Breast epithelium (tissue), 3 donors: Measurements from ENCODE around the gene HNRNPUL1.

Source experiments
- POLR2A ChIP-seq: fragments of 450-650 bp; IDR thresholded peaks from one replicate; pipeline ENCODE4 v1.6.1; 2016; ENCODE audit warnings: antibody characterized with exemption, mild to moderate bottlenecking, moderate library complexity
- POLR2AphosphoS5 ChIP-seq, 3 donors: sonication (generic); formaldehyde crosslinking; IDR thresholded peaks; one replicate each; pipeline ENCODE4 v1.6.1; 2017; ENCODE audit warnings: antibody characterized with exemption in 3 of 3
- TF ChIP-seq, protein P1 (sequence below), 3 donors: fragments of 450-650 bp; IDR thresholded peaks; one replicate each; pipeline ENCODE4 v1.5.1; 2016 to 2017; ENCODE audit warnings: antibody characterized with exemption in 3 of 3, mild to moderate bottlenecking in 3 of 3, moderate library complexity in 3 of 3

DNA sequence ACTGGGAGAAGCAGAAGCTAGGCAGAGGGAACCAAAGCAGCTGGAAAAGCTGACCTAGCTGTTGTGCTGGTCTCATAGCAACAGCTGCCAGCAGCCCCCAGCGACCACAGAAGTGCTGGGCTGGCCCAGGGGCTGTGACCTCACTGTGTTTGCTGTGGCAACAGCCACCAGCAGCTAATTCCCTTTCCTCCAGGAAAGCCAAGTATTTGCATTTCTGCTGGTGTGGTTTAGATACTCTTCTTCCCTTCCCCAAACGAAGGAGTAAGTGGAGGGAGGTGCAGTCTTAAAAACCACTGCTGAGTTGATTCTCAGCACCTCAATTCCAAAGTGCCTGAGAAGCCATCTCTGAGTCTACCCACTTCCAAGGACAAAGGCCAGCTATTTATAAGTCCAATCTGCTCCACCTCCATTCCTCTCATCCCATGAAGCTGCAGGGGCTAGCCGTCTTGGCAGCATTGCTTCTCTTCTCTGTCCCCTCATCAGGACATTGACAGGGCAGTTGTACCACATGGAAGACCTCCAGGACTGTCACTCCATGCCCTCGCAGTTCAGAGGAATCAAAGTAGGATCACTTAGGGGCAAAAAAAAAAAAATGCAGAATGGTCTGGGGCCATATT is 34.3 kb downstream of the HNRNPUL1 start:
- TF ChIP-seq, protein P1, sequence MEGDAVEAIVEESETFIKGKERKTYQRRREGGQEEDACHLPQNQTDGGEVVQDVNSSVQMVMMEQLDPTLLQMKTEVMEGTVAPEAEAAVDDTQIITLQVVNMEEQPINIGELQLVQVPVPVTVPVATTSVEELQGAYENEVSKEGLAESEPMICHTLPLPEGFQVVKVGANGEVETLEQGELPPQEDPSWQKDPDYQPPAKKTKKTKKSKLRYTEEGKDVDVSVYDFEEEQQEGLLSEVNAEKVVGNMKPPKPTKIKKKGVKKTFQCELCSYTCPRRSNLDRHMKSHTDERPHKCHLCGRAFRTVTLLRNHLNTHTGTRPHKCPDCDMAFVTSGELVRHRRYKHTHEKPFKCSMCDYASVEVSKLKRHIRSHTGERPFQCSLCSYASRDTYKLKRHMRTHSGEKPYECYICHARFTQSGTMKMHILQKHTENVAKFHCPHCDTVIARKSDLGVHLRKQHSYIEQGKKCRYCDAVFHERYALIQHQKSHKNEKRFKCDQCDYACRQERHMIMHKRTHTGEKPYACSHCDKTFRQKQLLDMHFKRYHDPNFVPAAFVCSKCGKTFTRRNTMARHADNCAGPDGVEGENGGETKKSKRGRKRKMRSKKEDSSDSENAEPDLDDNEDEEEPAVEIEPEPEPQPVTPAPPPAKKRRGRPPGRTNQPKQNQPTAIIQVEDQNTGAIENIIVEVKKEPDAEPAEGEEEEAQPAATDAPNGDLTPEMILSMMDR (IDR thresholded peaks at IDR 0.05) = no peak
- peak in 2 of 3 donors; percentile 46 to 56 for TF ChIP-seq POLR2AphosphoS5 (IDR thresholded peaks at IDR 0.05)
- TF ChIP-seq POLR2A = no peak
